ENCODE data around the gene MRPL34. TPM values are rescaled to one million over a fixed set of nuclear protein-coding genes. Genes with fewer than 3 reads are reported as not detected.

MRPL34 gene
- total RNA-seq, 4 donors from 2014 or later, result 42.7 to 89.5 (median 73.1) TPM

DNA sequence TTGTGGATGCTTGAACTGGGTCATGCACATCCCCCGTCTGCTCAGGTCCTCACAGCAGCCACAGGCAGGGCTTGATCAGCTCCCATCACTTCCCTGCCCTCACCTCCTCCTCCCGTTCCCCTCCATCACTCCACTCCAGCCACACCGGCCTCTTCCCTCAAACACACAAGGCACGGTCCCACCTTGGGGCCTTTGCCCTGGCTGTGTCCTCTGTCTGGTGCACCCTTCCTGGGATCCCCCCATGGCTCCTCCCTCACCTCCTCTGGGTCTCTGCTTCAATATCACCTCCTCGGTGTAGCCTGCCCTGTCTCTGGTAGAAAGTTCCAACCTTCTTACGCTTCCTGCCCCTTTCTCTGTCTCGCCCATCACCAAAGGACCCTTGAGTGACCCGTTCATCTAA is 47.7 kb downstream of the MRPL34 start:
- no peak overlapping the region for H3K27ac ChIP-seq
- H3K9me3 ChIP-seq, result no peaks in the 10 kb centered on the region
- 83% methylated on average over 8 of the region's 8 CpGs for WGBS
- no peak for DNase-seq (ENCODE audit: low spot score in 2 of 2)
- H3K36me3 ChIP-seq, result no peaks in the 10 kb centered on the region
- peaks cover 7% of the 10 kb centered on the region for H3K27me3 ChIP-seq
- no peak overlapping the region for H3K4me3 ChIP-seq
- TF ChIP-seq EP300 (IDR thresholded peaks at IDR 0.05) (no peak), POLR2A (IDR thresholded peaks at IDR 0.05) (no peak), POLR2AphosphoS5 (IDR thresholded peaks at IDR 0.05) (no peak)
- TF ChIP-seq, protein P1, sequence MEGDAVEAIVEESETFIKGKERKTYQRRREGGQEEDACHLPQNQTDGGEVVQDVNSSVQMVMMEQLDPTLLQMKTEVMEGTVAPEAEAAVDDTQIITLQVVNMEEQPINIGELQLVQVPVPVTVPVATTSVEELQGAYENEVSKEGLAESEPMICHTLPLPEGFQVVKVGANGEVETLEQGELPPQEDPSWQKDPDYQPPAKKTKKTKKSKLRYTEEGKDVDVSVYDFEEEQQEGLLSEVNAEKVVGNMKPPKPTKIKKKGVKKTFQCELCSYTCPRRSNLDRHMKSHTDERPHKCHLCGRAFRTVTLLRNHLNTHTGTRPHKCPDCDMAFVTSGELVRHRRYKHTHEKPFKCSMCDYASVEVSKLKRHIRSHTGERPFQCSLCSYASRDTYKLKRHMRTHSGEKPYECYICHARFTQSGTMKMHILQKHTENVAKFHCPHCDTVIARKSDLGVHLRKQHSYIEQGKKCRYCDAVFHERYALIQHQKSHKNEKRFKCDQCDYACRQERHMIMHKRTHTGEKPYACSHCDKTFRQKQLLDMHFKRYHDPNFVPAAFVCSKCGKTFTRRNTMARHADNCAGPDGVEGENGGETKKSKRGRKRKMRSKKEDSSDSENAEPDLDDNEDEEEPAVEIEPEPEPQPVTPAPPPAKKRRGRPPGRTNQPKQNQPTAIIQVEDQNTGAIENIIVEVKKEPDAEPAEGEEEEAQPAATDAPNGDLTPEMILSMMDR (IDR thresholded peaks at IDR 0.05), result no peak
- peaks cover 13% of the 10 kb centered on the region for H3K4me1 ChIP-seq

Other genes starting within 250 kb of the MRPL34 start
- 1 to 10 TPM; 2.4 to 4.1 (median 3.0) TPM for gene HAUS8, start 230.4 kb upstream of the MRPL34 start, total RNA-seq
- 10 to 100 TPM; 43.6 to 99.9 (median 69.5) TPM for gene MYO9B, start 230.1 kb upstream of the MRPL34 start, total RNA-seq
- 10 to 100 TPM; 17.3 to 25.2 (median 21.6) TPM for gene USE1, start 90.5 kb upstream of the MRPL34 start, total RNA-seq
- 1 to 10 TPM; 2.7 to 9.7 (median 4.8) TPM for gene OCEL1, start 79.6 kb upstream of the MRPL34 start, total RNA-seq
- 10 to 100 TPM; 25.8 to 79.3 (median 54.8) TPM for gene NR2F6, start 60.0 kb upstream of the MRPL34 start, total RNA-seq
- gene USHBP1, start 41.1 kb upstream of the MRPL34 start, total RNA-seq, result 1 to 10 TPM; 1.2 to 8.4 (median 2.1) TPM
- 10 to 100 TPM; 54.6 to 66.8 (median 63.7) TPM for gene BABAM1, start 38.4 kb upstream of the MRPL34 start, total RNA-seq
- 1 to 10 TPM in 3 of 4 donors, under 1 TPM in 1; 0.30 to 2.5 (median 1.5) TPM for gene ANKLE1, start 24.0 kb upstream of the MRPL34 start, total RNA-seq
- gene ABHD8, start 2.4 kb upstream of the MRPL34 start, total RNA-seq, result 10 to 100 TPM in 3 of 4 donors, 1 to 10 TPM in 1; 9.7 to 15.7 (median 13.6) TPM
- gene DDA1, start 3.7 kb downstream of the MRPL34 start, total RNA-seq, result 10 to 100 TPM; 17.9 to 35.2 (median 22.8) TPM
- 10 to 100 TPM; 29.9 to 47.1 (median 37.1) TPM for gene ANO8, start 29.0 kb downstream of the MRPL34 start, total RNA-seq
- gene GTPBP3, start 31.7 kb downstream of the MRPL34 start, total RNA-seq, result 10 to 100 TPM; 18.7 to 29.0 (median 25.2) TPM
- gene PLVAP, start 71.5 kb downstream of the MRPL34 start, total RNA-seq, result 10 to 100 TPM; 25.5 to 83.1 (median 26.6) TPM
- gene CCDC194, start 88.3 kb downstream of the MRPL34 start, total RNA-seq, result not detected
- 10 to 100 TPM in 2 of 4 donors, 1 to 10 TPM in 2; 6.6 to 19.7 (median 10.5) TPM for gene BST2, start 99.8 kb downstream of the MRPL34 start, total RNA-seq
- gene MVB12A, start 114.2 kb downstream of the MRPL34 start, total RNA-seq, result 10 to 100 TPM; 44.2 to 71.3 (median 60.5) TPM
- gene TMEM221, start 142.8 kb downstream of the MRPL34 start, total RNA-seq, result 1 to 10 TPM in 1 of 4 donors, under 1 TPM in 2, not detected in 1; 0.39 to 1.2 (median 0.68) TPM
- not detected for gene NXNL1, start 155.1 kb downstream of the MRPL34 start, total RNA-seq
- 10 to 100 TPM; 25.3 to 53.4 (median 39.5) TPM for gene SLC27A1, start 164.7 kb downstream of the MRPL34 start, total RNA-seq
- gene PGLS, start 205.8 kb downstream of the MRPL34 start, total RNA-seq, result 100 to 1,000 TPM in 1 of 4 donors, 10 to 100 TPM in 3; 58.0 to 108 (median 92.9) TPM
- gene COLGALT1, start 249.8 kb downstream of the MRPL34 start, total RNA-seq, result 10 to 100 TPM; 52.4 to 83.8 (median 60.7) TPM